ENCODE data around the gene ETFB. TPM values are rescaled to one million over a fixed set of nuclear protein-coding genes. Genes with fewer than 3 reads are reported as not detected.

The ETFB gene
- polyA plus RNA-seq, 1 donor, result 145 TPM

Other genes with a start within 250 kb of the ETFB start
- gene SIGLEC9, start 241.5 kb downstream of the ETFB start, polyA plus RNA-seq, result 0.76 TPM
- 1.8 TPM for gene SIGLEC7, start 224.1 kb downstream of the ETFB start, polyA plus RNA-seq
- 5.4 TPM for gene CD33, start 141.3 kb downstream of the ETFB start, polyA plus RNA-seq
- not detected for gene SIGLECL1, start 115.3 kb downstream of the ETFB start, polyA plus RNA-seq
- gene IGLON5, start 54.7 kb downstream of the ETFB start, polyA plus RNA-seq, result 3.1 TPM
- gene VSIG10L, start 24.2 kb downstream of the ETFB start, polyA plus RNA-seq, result 2.2 TPM
- gene CLDND2, start 2.6 kb upstream of the ETFB start, polyA plus RNA-seq, result 2.7 TPM
- 12.4 TPM for gene NKG7, start 6.3 kb upstream of the ETFB start, polyA plus RNA-seq
- not detected for gene LIM2, start 21.6 kb upstream of the ETFB start, polyA plus RNA-seq
- 3.4 TPM for gene C19orf84, start 24.2 kb upstream of the ETFB start, polyA plus RNA-seq
- 10.5 TPM for gene SIGLEC10, start 51.3 kb upstream of the ETFB start, polyA plus RNA-seq
- gene SIGLEC8, start 92.1 kb upstream of the ETFB start, polyA plus RNA-seq, result 0.54 TPM
- gene CEACAM18, start 112.2 kb upstream of the ETFB start, polyA plus RNA-seq, result 3.5 TPM
- 5.1 TPM for gene SIGLEC12, start 135.4 kb upstream of the ETFB start, polyA plus RNA-seq
- 0.09 TPM for gene SIGLEC6, start 165.3 kb upstream of the ETFB start, polyA plus RNA-seq
- gene ZNF175, start 204.9 kb upstream of the ETFB start, polyA plus RNA-seq, result 10.4 TPM